Activated T-helper 1 cell treated with anti-CD3 and anti-CD28 coated beads, Interleukin-12 subunit alpha, Interleukin-12 subunit beta, Interleukin-2, Interleukin-4 antibody, amounts not matched to agents 30 ng/mL and 10 ng/mL and 1 ng/mL, durations not matched to agents 14 hours and 24 hours and 36 hours (primary cell): ENCODE results near the gene SOCS6. TPM values are rescaled to one million over a fixed set of nuclear protein-coding genes. Genes with fewer than 3 reads are reported as not detected.

Experiments
- DNase-seq: peaks from one replicate; pipeline ENCODE4 v3.0.0; 2021; ENCODE audit warnings: low spot score
- H3K27ac Mint-ChIP-seq: one replicate; pipeline ENCODE4 v1.8.0; 2021; ENCODE audit warnings: mild to moderate bottlenecking, mixed read lengths
- H3K27me3 Mint-ChIP-seq: one replicate; pipeline ENCODE4 v1.8.0; 2022; ENCODE audit warnings: mild to moderate bottlenecking, moderate library complexity, mixed read lengths; ENCODE audit not compliant: insufficient read depth
- H3K36me3 Mint-ChIP-seq: one replicate; pipeline ENCODE4 v1.8.0; 2021; ENCODE audit warnings: low read depth, mixed read lengths
- H3K4me1 Mint-ChIP-seq: one replicate; pipeline ENCODE4 v1.8.0; 2021; ENCODE audit warnings: low read depth, mixed read lengths
- H3K4me3 Mint-ChIP-seq: one replicate; pipeline ENCODE4 v1.8.0; 2021; ENCODE audit warnings: mild to moderate bottlenecking, moderate library complexity, mixed read lengths
- H3K9me3 Mint-ChIP-seq: one replicate; pipeline ENCODE4 v1.8.0; 2021; ENCODE audit warnings: mixed read lengths
- intact Hi-C: fragments of 100-400 bp; cut with micrococcal nuclease; formaldehyde crosslinking; loops from one replicate; pipeline ENCODE4 v1.15.1; 2024
- total RNA-seq: library from RNA; stranded (reverse); gene quantifications from 2 replicates; pipeline ENCODE4 v1.2.3, GENCODE V29; 2022

The SOCS6 gene
- total RNA-seq, 1 donor from 2014 or later = 3.9 TPM

DNA sequence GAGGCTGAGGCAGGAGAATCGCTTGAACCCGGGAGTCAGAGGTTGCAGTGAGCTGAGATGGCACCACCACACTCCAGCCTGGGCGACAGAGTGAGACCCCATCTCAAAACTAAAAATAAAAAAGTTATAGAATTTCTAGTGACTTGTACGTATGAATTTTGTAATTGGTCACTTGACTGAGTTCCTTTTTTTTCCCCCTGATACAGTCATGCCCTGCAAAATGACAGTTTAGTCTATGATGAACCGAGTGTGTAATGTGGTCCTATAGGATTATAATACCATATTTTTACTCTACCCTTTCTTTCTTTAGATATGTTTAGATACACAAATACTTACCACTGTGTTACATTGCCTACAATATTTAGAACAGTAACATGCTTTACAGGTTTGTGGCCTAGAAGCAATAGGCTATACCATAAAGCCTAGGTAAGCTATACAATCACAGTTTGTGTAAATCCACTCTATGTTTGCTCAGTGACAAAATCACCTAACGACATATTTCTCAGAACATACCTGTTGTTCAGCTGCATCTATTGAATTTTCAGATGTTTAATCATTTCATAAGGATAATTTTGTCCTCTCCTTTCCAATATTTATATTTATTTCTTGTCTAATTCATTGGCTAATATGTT lies 25.4 kb downstream of the SOCS6 start:
- H3K36me3 Mint-ChIP-seq = no peaks in the 10 kb centered on the region
- H3K9me3 Mint-ChIP-seq = no peaks in the 10 kb centered on the region
- intact Hi-C loops = no loop called here
- H3K4me1 Mint-ChIP-seq = no peaks in the 10 kb centered on the region
- no peak for DNase-seq
- no peak overlapping the region for H3K4me3 Mint-ChIP-seq
- no peaks in the 10 kb centered on the region for H3K27me3 Mint-ChIP-seq
- H3K27ac Mint-ChIP-seq = no peak overlapping the region

DNA sequence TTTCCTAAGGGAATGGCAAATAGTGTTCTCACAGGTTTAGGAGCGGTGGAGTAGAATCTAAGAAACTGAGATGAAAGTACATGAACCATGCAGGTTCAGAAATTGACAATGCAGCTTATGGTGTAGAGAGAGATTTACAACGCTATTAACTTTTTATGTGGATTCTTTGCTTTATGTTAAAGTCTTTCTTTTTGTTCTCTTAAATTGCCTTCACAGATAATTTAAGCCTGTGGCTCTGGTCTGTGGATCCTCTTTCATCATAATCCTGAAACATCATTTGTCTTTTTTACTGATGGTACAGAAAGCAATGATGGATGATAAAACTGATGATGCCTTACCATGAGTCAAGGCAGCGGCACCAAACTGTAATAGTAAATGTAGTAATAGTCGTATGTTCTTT lies 30.3 kb downstream of the SOCS6 start:
- Mint-ChIP-seq H3K27me3 (no peaks in the 10 kb centered on the region), H3K9me3 (no peaks in the 10 kb centered on the region), H3K36me3 (no peaks in the 10 kb centered on the region), H3K4me3 (no peak overlapping the region), H3K4me1 (no peaks in the 10 kb centered on the region), H3K27ac (no peak overlapping the region)
- DNase-seq = no peak
- intact Hi-C loops = no loop called here

DNA sequence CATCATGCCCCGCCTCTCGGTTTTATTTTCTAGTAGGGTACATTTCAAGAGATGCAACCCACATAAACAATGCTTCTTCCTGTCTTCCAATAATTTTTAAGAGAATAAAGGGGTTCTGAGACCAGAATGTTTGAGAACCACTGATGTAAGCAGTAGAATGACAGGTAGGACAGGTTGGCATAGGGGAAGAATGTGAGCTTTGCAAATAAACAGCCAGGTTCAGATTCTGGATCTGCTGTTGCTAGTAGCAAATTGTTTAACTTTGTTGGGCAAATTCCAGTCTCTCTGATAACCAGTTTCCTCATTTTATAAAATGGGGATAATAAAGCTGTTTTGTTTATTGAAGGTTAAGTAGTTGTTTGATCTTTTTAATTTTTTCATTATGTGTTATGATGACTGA lies 32.8 kb downstream of the SOCS6 start:
- H3K36me3 Mint-ChIP-seq = no peaks in the 10 kb centered on the region
- DNase-seq = no peak

DNA sequence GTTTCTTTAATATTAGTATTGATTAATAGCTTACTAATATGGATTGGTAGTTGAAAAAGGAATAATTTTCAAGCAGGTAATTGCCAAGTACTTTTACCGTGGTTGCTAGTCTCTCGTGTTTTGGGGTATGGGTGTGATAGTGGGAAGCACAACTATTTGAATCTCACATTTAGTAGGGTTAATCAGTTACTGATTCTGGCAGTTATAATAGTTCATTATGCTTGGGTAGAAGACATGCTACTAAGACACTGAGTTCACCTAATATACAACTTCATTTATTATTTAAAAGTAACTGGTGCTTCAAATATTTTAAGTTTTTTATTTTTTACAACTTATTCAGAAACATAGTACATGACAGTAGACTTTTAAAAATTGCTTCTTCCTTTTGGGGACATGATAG lies 33.5 kb downstream of the SOCS6 start:
- Mint-ChIP-seq H3K27ac (no peak overlapping the region), H3K27me3 (no peaks in the 10 kb centered on the region), H3K4me3 (no peak overlapping the region), H3K36me3 (no peaks in the 10 kb centered on the region), H3K9me3 (no peaks in the 10 kb centered on the region), H3K4me1 (no peaks in the 10 kb centered on the region)
- DNase-seq = no peak
- intact Hi-C loops = no loop called here

More for the DNA sequence above, 32.8 kb downstream of the SOCS6 start:
- Mint-ChIP-seq H3K27ac (no peak overlapping the region), H3K9me3 (no peaks in the 10 kb centered on the region), H3K27me3 (no peaks in the 10 kb centered on the region), H3K4me3 (no peak overlapping the region), H3K4me1 (no peaks in the 10 kb centered on the region)
- intact Hi-C loops = no loop called here

DNA sequence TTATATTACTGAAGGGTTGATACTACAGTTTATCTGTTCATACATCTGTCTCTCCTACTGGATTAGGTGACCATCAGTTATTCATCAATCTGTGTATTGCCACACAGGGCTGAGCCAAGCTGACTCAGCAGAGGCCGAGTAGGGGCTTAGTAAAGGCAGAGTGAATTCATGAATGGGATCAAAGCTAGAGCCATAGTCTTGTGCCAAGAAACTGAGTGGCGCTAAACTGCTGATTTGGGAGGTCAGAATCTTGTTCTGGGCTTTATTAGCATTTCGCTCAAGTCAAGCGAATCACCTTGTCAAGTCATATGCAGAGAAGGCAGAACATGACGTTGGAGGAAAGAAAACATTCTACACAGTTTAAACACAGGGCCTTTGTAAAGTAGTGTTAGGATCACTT lies 34.1 kb downstream of the SOCS6 start:
- no peak overlapping the region for H3K27ac Mint-ChIP-seq
- intact Hi-C loops = no loop called here

DNA sequence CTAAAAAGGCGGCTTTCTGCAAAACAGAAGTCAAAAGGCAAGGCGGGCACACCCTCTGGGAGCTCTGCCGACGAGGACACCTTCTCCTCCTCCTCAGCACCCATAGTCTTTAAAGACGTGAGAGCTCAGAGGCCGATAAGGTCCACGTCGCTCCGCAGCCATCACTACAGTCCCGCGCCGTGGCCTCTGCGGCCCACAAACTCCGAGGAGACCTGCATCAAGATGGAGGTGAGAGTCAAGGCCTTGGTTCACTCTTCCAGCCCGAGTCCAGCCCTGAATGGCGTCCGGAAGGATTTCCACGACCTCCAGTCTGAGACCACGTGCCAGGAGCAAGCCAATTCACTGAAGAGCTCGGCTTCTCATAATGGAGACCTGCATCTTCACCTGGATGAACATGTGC lies 36.1 kb downstream of the SOCS6 start:
- H3K4me1 Mint-ChIP-seq = no peaks in the 10 kb centered on the region
- H3K9me3 Mint-ChIP-seq = no peaks in the 10 kb centered on the region
- H3K27ac Mint-ChIP-seq = no peak overlapping the region
- H3K4me3 Mint-ChIP-seq = no peak overlapping the region
- intact Hi-C loops = no loop called here
- H3K36me3 Mint-ChIP-seq = no peaks in the 10 kb centered on the region
- no peak for DNase-seq
- peaks cover 2% of the 10 kb centered on the region for H3K27me3 Mint-ChIP-seq

More for the DNA sequence above, 34.1 kb downstream of the SOCS6 start:
- no peak for DNase-seq
- H3K4me1 Mint-ChIP-seq = no peaks in the 10 kb centered on the region
- no peaks in the 10 kb centered on the region for H3K36me3 Mint-ChIP-seq
- H3K9me3 Mint-ChIP-seq = no peaks in the 10 kb centered on the region
- H3K27me3 Mint-ChIP-seq = no peaks in the 10 kb centered on the region
- H3K4me3 Mint-ChIP-seq = no peak overlapping the region

DNA sequence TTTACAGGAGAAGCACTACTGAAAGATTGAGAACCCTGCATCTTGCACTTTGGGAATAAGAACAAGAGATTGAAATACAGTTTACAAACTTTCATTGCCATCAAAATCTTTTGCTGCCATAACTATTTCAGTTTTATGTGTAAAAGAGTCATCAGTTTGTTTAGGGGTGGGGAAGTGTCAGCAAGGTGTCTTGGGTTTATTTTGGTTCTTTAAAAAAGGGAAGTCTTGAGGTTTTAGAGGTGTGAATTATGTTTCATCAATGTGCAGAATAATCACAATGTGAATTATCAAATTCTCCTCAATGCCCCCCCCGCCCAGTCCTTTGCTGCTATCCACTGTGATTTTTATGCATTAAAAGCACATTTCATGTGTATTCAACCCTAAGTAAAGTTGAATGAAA lies 37.4 kb downstream of the SOCS6 start:
- Mint-ChIP-seq H3K27ac (no peak overlapping the region), H3K4me1 (no peaks in the 10 kb centered on the region), H3K27me3 (peaks cover 2% of the 10 kb centered on the region), H3K4me3 (no peak overlapping the region), H3K36me3 (no peaks in the 10 kb centered on the region), H3K9me3 (no peaks in the 10 kb centered on the region)
- no peak for DNase-seq
- intact Hi-C loops = no loop called here

DNA sequence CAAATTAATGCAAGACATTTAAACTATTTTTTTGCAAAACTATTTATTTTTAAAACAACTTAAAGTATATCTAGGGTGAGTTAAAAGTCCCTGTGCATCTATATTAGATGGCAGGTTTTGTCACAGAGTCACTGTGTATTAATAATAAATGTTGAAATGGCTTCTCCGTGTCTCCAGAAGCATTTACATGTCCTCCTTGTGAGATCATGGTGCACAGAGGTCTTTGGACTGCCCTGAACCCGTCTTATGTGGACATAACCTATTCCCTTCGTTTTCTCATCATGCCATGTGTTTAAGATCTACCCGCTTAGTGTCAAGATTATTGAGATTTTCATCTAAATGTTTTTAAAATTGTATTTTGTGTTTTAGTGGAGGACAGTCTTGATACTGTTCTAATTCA lies 39.3 kb downstream of the SOCS6 start:
- Mint-ChIP-seq H3K4me1 (no peaks in the 10 kb centered on the region), H3K27ac (no peak overlapping the region), H3K27me3 (peaks cover 2% of the 10 kb centered on the region), H3K4me3 (no peak overlapping the region), H3K36me3 (no peaks in the 10 kb centered on the region), H3K9me3 (no peaks in the 10 kb centered on the region)
- no peak for DNase-seq
- intact Hi-C loops = no loop called here

DNA sequence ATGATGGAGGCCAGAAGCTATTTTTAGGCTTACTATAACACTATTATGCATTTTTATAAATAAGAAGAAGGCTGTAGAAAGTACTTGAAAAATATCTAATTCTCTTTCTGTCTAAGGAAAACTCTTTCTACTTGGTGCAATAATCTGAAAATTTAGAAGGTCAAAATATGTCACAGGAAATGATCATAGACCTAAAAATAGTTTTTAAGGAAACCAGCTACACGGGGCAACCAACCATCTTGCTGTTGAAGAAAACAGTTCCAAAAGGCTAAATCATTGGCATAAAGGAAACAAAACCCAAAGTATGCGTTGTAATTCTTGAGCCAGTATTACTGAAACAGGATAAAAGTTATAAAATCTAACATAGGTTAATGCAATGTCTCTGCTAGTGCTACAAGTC lies 40.2 kb downstream of the SOCS6 start:
- no peaks in the 10 kb centered on the region for H3K9me3 Mint-ChIP-seq
- peaks cover 2% of the 10 kb centered on the region for H3K27me3 Mint-ChIP-seq
- H3K4me1 Mint-ChIP-seq = no peaks in the 10 kb centered on the region
- DNase-seq = no peak
- intact Hi-C loops = no loop called here
- H3K4me3 Mint-ChIP-seq = no peak overlapping the region
- H3K36me3 Mint-ChIP-seq = no peaks in the 10 kb centered on the region
- no peak overlapping the region for H3K27ac Mint-ChIP-seq

DNA sequence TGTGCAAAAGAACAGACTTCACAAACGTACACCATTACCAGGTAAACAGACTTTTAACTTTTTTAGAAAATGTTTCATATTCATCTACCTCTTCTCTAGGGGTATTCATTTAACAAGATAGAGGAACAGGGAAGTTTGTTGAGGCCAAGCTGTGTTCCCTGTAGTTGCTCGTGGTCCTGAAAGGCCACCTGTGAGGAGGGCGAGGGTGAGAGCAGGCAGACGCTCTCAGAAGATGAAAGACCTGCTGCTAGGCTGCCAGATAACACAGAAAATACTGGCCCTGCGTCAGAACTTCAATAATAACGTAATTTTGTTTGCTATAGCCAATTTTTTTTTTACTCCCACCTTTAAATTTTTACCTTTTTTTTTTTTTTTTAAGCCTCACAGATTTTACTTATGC lies 42.0 kb downstream of the SOCS6 start:
- Mint-ChIP-seq H3K27me3 (peaks cover 2% of the 10 kb centered on the region), H3K36me3 (no peaks in the 10 kb centered on the region), H3K4me3 (no peak overlapping the region), H3K27ac (no peak overlapping the region), H3K4me1 (no peaks in the 10 kb centered on the region), H3K9me3 (no peaks in the 10 kb centered on the region)
- intact Hi-C loops = no loop called here
- no peak for DNase-seq

DNA sequence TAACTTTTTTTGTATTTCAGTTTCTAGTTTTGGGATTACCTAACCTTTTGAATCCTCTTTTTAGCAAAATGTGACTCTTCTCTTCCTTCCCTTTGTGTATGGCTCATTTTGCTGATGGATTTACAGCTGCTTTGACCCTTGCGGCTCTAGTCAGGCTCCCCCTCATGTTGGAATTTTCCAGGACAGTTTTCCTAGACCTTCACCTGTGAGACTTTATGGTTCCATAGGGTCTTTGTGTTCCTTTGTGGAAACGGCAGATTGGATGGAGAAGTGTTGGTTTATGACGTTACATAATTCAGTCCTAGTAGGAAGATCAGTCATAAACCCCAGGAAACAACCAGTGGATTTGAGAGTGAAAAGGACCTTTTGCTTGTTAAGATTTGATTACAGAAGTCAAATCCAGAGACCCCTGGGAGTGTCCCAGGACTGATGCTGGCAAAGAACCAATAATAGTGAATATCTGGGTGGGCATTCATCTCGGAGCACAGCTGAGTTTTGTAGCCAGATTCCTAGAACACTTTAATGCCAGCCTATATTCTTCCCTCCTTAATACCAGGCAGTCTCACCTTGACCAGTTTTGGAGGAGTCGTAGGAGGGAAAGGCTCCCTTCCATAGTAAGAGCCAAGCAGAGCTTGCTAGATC lies 42.7 kb downstream of the SOCS6 start:
- DNase-seq = no peak
- Mint-ChIP-seq H3K4me1 (no peaks in the 10 kb centered on the region), H3K27ac (no peak overlapping the region), H3K36me3 (no peaks in the 10 kb centered on the region), H3K4me3 (no peak overlapping the region), H3K27me3 (peaks cover 2% of the 10 kb centered on the region), H3K9me3 (no peaks in the 10 kb centered on the region)
- intact Hi-C loops = no loop called here

DNA sequence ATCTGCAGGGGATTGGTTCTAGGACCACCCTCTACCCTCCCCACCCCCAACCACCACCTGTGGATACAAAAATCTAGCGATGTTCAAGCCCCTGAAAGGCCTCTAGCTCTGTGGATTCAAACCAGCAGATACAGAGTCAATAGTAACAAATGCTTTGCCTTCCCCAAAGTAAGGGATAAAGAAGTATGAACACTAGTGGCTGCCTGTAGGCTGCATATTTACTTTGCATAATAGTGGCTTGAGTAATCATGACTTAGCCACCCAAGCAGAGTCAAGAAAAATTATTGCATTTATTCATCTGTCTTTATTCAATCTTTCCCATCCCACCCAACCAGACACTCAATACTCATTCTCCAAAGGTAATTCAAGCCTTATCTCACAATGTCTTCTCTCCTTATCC lies 43.8 kb downstream of the SOCS6 start:
- intact Hi-C loops = no loop called here
- H3K4me3 Mint-ChIP-seq = no peak overlapping the region
- no peak for DNase-seq
- no peaks in the 10 kb centered on the region for H3K4me1 Mint-ChIP-seq
- H3K27ac Mint-ChIP-seq = no peak overlapping the region
- peaks cover 3% of the 10 kb centered on the region for H3K27me3 Mint-ChIP-seq
- H3K36me3 Mint-ChIP-seq = no peaks in the 10 kb centered on the region
- H3K9me3 Mint-ChIP-seq = no peaks in the 10 kb centered on the region

DNA sequence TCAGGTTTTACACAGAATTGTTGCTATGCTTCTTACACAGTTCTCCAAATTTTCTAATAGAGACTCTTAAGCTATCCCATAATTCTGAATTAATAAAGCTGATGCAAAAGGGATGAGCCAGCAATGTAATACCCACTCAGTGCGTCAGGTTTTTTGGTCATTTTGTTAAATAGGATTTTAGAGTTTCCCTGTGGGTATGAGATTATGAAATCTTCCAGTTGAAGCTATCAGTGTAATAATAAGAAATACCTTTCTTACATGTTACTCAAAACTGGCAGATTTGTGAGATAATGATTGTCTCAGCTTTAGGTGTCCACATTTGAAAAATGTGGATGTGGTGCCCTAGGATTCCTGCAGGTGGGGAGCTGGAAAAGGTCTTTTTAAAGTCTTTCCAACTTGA lies 44.5 kb downstream of the SOCS6 start:
- no peak overlapping the region for H3K4me3 Mint-ChIP-seq
- H3K4me1 Mint-ChIP-seq = no peaks in the 10 kb centered on the region
- H3K9me3 Mint-ChIP-seq = no peaks in the 10 kb centered on the region

DNA sequence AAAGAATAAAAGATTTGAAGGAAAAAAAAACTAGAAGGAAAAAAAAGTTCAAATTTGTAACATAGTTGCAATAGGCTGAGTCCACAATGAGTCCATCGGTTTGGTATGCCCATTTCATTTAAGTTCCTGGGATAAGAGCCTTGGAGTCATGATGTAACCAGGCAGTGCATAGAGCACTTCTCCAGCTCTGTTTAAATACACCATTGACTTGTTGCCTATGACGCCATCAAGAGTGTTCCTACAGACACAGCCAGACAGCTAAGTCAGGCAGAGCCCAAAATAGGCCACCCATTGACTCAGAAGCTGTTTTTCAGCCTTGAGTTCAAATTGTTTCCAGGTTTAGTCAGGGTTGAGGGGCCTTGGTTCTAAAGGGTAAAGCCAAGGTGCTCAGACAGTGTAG lies 44.9 kb downstream of the SOCS6 start:
- intact Hi-C loops = no loop called here
- H3K9me3 Mint-ChIP-seq = no peaks in the 10 kb centered on the region
- peaks cover 2% of the 10 kb centered on the region for H3K27me3 Mint-ChIP-seq
- no peaks in the 10 kb centered on the region for H3K36me3 Mint-ChIP-seq
- H3K27ac Mint-ChIP-seq = no peak overlapping the region
- H3K4me1 Mint-ChIP-seq = no peaks in the 10 kb centered on the region
- DNase-seq = no peak
- no peak overlapping the region for H3K4me3 Mint-ChIP-seq

More for the DNA sequence above, 44.5 kb downstream of the SOCS6 start:
- H3K36me3 Mint-ChIP-seq = no peaks in the 10 kb centered on the region
- intact Hi-C loops = no loop called here
- DNase-seq = no peak
- H3K27ac Mint-ChIP-seq = no peak overlapping the region
- peaks cover 2% of the 10 kb centered on the region for H3K27me3 Mint-ChIP-seq
